Midbrain (tissue), 1 donor: Measurements from ENCODE around the gene EDIL3.
"Not testable (repeated sequence)": the region's sequence is repeated elsewhere in the genome, so short reads cannot be mapped to it uniquely, and the experiment has no call there.

Source experiments
- DNase-seq: peaks from one replicate; lab custom pipeline; 2025; lab: John Stamatoyannopoulos, UW

The EDIL3 gene

DNA sequence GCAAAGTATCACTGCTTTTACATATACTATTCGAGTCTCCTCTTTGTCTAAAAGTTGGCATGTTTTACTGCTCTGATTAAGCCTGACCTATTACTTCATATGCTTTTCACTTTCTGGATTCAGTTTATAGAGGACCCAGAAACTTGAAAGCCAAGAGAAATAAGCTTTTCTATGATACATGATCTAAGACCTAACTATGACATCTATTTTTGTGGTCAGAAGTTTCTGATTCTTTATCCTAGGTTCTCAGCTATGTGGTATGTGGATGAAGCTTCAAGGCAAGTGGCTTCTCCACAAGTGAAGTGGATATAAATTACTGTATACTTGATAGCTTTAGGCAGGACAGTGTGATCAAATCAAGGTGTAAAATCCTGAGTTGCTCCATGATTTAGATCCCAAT is 6.3 kb downstream of the EDIL3 start:
- no peak for DNase-seq

- DNase-seq = no peak
Measured at GRCh38 chr5:84376346-84376745, 8.3 kb downstream of the EDIL3 start.

DNA sequence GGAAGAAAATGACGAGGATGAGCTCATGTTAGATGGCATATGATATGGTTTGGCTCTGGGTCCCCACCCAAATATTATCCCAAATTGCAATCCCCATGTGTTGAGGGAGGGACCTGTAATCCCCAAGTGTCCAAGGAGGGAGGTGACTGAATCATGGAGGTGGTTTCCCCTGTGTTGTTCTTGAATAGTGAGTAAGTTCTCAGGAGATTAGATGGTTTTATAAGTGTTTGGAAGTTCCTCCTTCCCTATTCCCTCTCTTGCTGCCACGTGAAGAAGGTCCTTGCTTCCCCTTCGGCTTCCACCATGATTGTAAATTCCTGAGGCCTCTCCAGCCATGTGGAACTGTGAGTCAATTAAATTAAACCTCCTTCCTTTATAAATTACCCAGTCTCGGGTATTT is 10.1 kb downstream of the EDIL3 start:
- no peak for DNase-seq

GRCh38 chr5:84373506-84373905 is 11.2 kb downstream of the EDIL3 start:
- DNase-seq = no peak

DNA sequence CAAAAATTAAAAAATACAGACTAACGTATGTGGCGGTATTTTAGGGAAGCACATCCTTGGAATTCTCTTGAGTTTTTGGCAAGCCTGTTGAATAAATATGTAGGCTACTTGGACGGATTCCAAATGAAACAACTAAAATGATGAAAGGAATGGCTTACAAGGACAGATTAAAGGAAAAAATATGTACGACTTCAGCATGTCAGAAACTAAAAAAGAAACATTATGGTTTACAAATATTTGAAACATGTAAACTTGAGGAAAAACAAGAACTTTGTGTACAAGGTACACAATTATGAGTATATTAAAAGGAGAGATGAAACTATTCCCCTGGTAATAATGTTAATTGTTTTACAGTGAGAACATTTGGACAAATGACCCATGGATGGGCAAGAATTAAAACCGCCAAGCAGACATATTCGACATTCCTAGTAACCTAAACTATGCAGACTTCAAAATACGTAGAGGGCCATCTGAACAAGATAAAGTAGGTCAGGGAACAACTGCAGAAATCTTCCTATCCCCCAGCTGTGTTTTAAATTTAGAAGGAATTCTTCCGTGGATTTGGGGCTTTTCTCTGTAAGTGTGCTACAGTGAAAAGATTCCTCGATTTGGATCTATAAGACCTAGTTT is 12.5 kb downstream of the EDIL3 start:
- no peak for DNase-seq

GRCh38 chr5:84370176-84370575 is 14.5 kb downstream of the EDIL3 start:
- no peak for DNase-seq

DNA sequence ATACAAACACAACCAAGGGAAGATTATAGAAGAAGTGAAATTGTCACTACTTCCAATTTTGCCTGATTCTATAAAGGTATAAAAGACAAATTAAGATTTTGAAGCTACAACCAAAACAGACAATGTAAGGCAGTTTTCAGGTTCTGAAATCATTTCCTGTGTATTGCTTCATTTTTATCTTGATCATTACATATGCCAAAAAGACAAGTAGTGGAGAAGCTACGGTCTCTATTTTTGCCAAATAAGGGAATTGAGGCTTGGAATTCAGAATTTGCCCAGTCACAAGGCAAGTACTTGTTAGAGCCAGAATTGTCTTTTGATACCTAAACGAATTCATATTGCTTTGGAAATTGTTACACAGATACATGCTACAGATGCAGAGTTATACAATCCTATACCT is 20.6 kb downstream of the EDIL3 start:
- no peak for DNase-seq

DNA sequence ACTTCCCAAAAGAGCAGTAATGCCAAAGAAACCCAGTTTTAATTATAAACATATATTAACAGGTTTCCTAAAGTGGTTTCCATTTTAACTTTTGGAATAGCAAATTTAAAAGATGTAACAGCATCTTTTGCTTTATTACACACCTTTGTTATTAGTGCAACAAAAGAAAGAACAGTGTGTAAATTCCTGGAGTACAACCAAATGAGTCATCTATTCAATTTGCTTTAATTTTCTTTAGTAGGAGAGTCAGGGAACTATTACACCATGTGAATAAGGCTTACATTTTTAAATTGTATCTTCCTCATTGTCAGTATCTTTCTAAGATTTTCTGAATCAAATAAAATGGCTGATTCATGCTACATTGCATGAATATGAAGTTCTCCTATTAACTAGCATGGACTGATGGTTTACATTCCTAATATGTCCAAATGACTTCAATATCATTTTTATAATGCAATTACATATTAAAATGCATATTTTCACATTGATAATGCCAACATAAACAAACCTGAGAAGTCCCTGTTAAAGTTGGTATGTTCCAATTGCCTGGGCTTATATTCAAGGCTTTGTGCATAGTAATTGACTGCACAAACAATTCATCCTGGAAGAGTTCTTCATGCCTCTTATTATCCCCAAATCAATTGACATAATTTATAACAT is 22.5 kb downstream of the EDIL3 start:
- DNase-seq = no peak

DNA sequence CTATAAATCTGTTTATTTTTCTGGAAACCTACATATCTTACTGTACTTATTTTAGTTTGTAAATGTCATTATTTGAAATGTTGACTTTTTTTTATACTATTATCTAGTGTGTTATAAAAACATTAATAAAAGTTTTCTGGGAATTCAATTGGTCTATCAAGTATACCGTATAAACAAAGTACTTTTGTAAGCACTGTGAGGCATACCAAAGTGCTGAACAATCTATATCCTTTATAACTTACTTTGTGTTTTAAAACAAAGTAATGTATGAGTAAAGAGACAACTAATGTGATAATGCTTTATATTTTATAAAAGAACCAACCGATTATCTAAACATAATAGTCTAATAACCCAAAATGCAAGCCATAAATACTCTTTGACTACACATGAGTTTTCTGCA is 23.1 kb downstream of the EDIL3 start:
- DNase-seq = no peak

- DNase-seq = no peak
Measured at GRCh38 chr5:84360056-84360455, 24.6 kb downstream of the EDIL3 start.

GRCh38 chr5:84354101-84354500 is 30.6 kb downstream of the EDIL3 start:
- no peak for DNase-seq

GRCh38 chr5:84344788-84345187 is 39.9 kb downstream of the EDIL3 start:
- no peak for DNase-seq

GRCh38 chr5:84343171-84343570 is 41.5 kb downstream of the EDIL3 start:
- no peak for DNase-seq

DNA sequence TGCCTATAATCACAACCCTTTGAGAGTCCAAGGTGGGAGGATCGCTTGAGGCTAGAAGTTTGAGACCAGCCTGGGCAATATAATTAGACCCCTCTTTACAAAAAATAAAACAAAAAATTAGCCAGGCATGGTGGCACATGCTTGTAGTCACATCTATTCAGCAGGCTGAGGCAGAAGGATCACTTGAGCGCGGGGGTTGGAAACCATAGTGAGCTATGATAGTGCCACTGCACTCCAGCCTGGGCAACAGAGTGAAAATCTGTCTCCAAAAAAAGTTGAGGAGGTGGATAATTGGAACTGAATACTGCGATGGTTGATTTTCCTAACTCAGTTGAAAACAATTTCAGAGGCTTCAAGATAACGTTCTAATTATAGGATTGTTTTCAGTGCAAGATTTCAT is 52.6 kb downstream of the EDIL3 start:
- no peak for DNase-seq

DNA sequence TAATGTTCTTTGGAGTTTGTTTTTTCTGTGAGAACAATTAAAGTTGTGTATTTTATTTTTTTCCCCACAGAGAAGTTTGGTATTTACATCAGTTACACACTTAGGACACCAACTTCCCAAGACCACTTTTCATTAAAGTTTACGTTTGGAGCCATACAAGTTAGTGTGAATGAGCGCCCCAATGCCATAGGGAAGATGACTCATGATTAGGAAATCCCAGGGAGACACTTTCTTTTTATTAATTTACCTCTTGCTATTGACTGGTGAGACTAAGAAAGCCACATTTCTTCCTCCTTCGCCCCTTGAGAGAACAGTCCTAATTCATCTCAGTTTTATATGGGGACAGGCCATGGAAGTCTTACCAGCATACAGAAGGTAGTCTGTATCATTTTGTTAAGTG is 57.1 kb downstream of the EDIL3 start:
- DNase-seq = no peak

DNA sequence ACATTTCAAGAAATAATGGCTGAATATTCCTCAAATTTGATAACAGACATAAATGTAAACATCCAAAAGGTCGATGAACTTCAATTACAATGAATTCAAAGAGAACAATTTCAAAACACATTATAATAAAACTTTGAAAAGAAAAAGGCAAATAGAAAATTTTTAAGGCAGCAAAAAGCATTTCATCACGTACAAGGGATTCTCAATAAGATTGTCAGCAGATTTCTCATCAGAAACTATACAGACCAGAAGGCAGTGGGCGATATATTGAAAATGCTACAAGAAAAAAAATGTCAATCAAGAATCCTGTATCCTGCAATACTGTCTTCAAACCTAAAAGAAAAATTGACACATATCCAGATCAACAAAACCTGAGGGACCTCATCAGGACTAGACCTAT is 62.0 kb downstream of the EDIL3 start:
- no peak for DNase-seq

GRCh38 chr5:84317826-84318225 is 66.9 kb downstream of the EDIL3 start:
- DNase-seq = not testable (repeated sequence)

DNA sequence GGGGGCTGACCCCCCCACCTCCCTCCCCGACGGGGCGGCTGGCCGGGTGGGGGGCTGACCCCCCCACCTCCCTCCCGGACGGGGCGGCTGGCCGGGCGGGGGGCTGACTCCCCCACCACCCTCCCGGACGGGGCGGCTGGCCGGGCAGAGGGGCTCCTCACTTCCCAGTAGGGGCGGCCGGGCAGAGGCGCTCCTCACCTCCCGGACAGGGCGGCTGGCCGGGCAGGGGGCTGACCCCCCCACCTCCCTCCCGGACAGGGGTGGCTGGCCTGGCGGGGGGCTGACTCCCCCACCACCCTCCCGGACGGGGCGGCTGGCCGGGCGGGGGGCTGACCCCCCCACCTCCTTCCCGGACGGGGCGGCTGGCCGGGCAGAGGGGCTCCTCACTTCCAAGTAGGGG is 72.4 kb downstream of the EDIL3 start:
- not testable (repeated sequence) for DNase-seq

GRCh38 chr5:84309850-84310249 is 74.8 kb downstream of the EDIL3 start:
- not testable (repeated sequence) for DNase-seq

- DNase-seq = no peak
Measured at GRCh38 chr5:84306601-84307000, 78.1 kb downstream of the EDIL3 start.

DNA sequence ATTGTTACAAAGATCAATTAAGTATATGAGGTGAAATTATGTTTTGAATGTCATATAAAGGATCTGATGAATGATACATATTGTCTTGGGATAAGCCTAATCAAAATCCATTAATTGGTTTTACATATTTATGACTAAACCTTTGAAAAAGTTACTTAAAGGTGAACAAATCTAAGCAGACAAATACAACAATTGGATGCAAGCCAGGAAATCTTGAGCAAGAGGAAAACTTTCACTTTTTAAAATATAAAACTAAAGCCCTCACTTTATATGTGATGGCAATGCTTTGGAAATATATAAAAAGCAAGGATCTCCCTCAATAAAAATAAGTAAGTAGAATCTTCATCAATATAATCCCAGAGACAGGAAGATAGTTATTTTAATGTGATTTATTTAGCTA is 80.1 kb downstream of the EDIL3 start:
- DNase-seq = no peak

- DNase-seq = no peak
Measured at GRCh38 chr5:84303315-84303714, 81.4 kb downstream of the EDIL3 start.

DNA sequence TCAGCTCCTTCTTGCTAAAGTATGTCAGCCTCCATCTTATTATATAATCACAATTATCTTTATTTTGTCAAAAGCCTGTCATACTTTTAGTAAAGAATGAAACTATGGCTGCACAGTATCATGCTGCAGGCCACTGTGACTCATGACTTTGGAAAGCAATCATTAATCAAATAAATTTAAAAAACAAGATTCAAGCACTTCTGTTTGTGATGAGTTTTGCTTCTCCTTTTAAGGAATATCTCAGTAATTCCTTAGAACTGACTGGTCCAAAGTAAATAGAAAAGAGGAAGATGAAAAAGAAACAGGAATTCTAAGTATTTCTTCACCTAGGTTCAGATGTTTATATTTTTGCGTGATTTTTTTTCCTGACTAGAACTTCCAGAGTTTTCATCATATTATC is 83.1 kb downstream of the EDIL3 start:
- no peak for DNase-seq

- DNase-seq = no peak
Measured at GRCh38 chr5:84299959-84300358, 84.7 kb downstream of the EDIL3 start.
